ENCODE measurements around the gene CTNNA3. TPM values are rescaled to one million over a fixed set of nuclear protein-coding genes. Genes with fewer than 3 reads are reported as not detected.

Gene CTNNA3
- total and polyA plus RNA-seq, 2 of the 4 experiments (the other 2 are of a cell fraction): 0.19 to 0.90 TPM

GRCh38 chr10:66575251-66575855 lies 1120.6 kb downstream of the CTNNA3 start:
- Histone ChIP-seq H3K36me3 (ENCODE audit: control insufficient read depth, insufficient read depth, low read length) (no peaks in the 10 kb centered on the region), H3K4me3 (ENCODE audit: insufficient read depth, low read depth, low read length) (no peak overlapping the region), H4K20me1 (ENCODE audit: insufficient read depth, low read length) (no peaks in the 10 kb centered on the region), H2AK9ac (replicated peaks; ENCODE audit: low read depth, low read length, poor library complexity) (no peak overlapping the region), H2BK20ac (ENCODE audit: low read depth, low read length) (no peak overlapping the region), H3K18ac (ENCODE audit: low read depth, low read length) (no peak overlapping the region), H2BK5ac (ENCODE audit: low read depth, low read length, poor library complexity, severe bottlenecking) (no peak overlapping the region), H3K27ac (ENCODE audit: insufficient read depth, low read length) (no peak overlapping the region), H3K79me1 (ENCODE audit: low read depth in 1 of 2, low read length in 2 of 2) (no peaks in the 10 kb centered on the region), H3K9me1 (ENCODE audit: insufficient read depth, low read length) (no peaks in the 10 kb centered on the region), H4K5ac (ENCODE audit: low read depth, low read length) (no peak overlapping the region), H3K9ac (ENCODE audit: low read depth, low read length) (no peak overlapping the region), H3K9me3 (ENCODE audit: control insufficient read depth, insufficient read depth, low read length) (no peaks in the 10 kb centered on the region), H2BK120ac (ENCODE audit: low read depth, low read length) (no peak overlapping the region), H3K4me2 (ENCODE audit: low read depth, low read length) (no peak overlapping the region), H3K56ac (ENCODE audit: extremely low read depth, insufficient read depth, low read length) (no peak overlapping the region), H3K27me3 (ENCODE audit: control insufficient read depth, insufficient read depth, low read length) (no peaks in the 10 kb centered on the region), H4K91ac (ENCODE audit: insufficient read depth, low read depth, low read length) (no peak overlapping the region), H2AFZ (replicated peaks; ENCODE audit: low read length, poor library complexity) (no peak overlapping the region), H4K8ac (ENCODE audit: low read depth in 2 of 2, low read length in 2 of 2) (no peak overlapping the region), H3K4me1 (ENCODE audit: control insufficient read depth, insufficient read depth, low read length) (no peaks in the 10 kb centered on the region), H2BK15ac (ENCODE audit: low read depth, low read length) (no peak overlapping the region), H2AK5ac (ENCODE audit: low read depth, low read length) (no peak overlapping the region), H3K14ac (replicated peaks; ENCODE audit: low read depth, low read length) (no peak overlapping the region), H3K23ac (ENCODE audit: low read depth, low read length) (no peak overlapping the region), H3K4ac (ENCODE audit: low read depth, low read length) (no peak overlapping the region)
- WGBS, 2 experiments (ENCODE audit: extremely low coverage in 2 of 2, insufficient read length in 1 of 2): no CpG with 5 or more reads among the region's 2 CpGs
- in situ Hi-C loops (cut with MboI; ENCODE audit: low sequenced_read_pairs): no loop called here
- intact Hi-C loops (cut with micrococcal nuclease): no loop called here
- dilution Hi-C loops (cut with HindIII; ENCODE audit: low sequenced_read_pairs, unreplicated experiment): no loop called here
- ChIA-PET POLR2A (ENCODE audit: unreplicated experiment) (no interaction called here), CTCF (no interaction called here)
- DNase-seq (no peak), ATAC-seq (ENCODE audit: low read depth) (no peak)
- no TSS peak for BruUV-seq (replicated peaks)
- TF ChIP-seq MAFK (IDR thresholded peaks at IDR 0.05; ENCODE audit: low read depth, low read length) (no peak), MXI1 (IDR thresholded peaks at IDR 0.05; ENCODE audit: borderline replicate concordance, low read depth, low read length) (no peak), USF2 (IDR thresholded peaks at IDR 0.05; ENCODE audit: low read depth, low read length) (no peak), NFE2L2 (IDR thresholded peaks at IDR 0.05; ENCODE audit: low read depth, low read length) (no peak), ELK1 (IDR thresholded peaks at IDR 0.05; ENCODE audit: borderline replicate concordance, low read depth, low read length) (no peak), RCOR1 (IDR thresholded peaks at IDR 0.05; ENCODE audit: insufficient replicate concordance, low read length) (no peak), POLR2A (IDR thresholded peaks at IDR 0.05; ENCODE audit: low read depth, low read length) (no peak), RFX5 (IDR thresholded peaks at IDR 0.05; ENCODE audit: low read depth, low read length) (no peak), RAD21 (IDR thresholded peaks at IDR 0.05; ENCODE audit: low read length) (no peak), CTCF (conservative IDR thresholded peaks at IDR 0.05; ENCODE audit: low read depth, low read length) (no peak)
